LNCaP clone FGC (cell line): ENCODE results near the gene FABP2.

Experiments used
- DNase-seq: peaks from one replicate; pipeline ENCODE4 v3.0.0-alpha.2; 2011; ENCODE audit warnings: low read depth
- H3K4me3 ChIP-seq: 2 replicates; pipeline ENCODE4 v1.5.1; 2011; ENCODE audit warnings: mild to moderate bottlenecking, low read depth, low read length, control low read depth
- TF ChIP-seq, protein P1 (sequence below): IDR thresholded peaks from 2 replicates; pipeline ENCODE4 v1.5.1; 2012; ENCODE audit warnings: mild to moderate bottlenecking; ENCODE audit not compliant: control insufficient read depth, insufficient read depth; ENCODE audit errors: extremely low read depth

Gene FABP2

DNA sequence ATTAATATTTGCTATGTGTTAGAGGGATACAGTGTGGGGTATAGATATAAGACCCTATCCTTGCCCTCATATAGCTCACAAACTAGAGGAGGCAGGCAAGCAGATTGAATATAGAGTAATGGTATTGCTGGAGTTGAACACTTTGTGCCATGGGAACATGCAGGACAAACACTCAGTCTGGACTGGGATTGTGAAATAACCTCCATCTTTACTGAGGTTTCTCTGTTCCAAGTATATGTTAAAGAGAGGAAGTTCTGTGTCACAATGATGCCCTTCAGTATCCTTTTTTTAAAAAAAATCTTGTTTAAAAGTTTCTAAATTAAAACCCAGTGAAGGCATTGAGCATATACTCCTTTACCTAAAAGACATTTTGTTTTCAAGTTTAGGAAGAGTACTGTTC lies 8.7 kb downstream of the FABP2 start:
- no peak for DNase-seq
- TF ChIP-seq, protein P1, sequence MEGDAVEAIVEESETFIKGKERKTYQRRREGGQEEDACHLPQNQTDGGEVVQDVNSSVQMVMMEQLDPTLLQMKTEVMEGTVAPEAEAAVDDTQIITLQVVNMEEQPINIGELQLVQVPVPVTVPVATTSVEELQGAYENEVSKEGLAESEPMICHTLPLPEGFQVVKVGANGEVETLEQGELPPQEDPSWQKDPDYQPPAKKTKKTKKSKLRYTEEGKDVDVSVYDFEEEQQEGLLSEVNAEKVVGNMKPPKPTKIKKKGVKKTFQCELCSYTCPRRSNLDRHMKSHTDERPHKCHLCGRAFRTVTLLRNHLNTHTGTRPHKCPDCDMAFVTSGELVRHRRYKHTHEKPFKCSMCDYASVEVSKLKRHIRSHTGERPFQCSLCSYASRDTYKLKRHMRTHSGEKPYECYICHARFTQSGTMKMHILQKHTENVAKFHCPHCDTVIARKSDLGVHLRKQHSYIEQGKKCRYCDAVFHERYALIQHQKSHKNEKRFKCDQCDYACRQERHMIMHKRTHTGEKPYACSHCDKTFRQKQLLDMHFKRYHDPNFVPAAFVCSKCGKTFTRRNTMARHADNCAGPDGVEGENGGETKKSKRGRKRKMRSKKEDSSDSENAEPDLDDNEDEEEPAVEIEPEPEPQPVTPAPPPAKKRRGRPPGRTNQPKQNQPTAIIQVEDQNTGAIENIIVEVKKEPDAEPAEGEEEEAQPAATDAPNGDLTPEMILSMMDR: no peak
- H3K4me3 ChIP-seq: no peak overlapping the region

DNA sequence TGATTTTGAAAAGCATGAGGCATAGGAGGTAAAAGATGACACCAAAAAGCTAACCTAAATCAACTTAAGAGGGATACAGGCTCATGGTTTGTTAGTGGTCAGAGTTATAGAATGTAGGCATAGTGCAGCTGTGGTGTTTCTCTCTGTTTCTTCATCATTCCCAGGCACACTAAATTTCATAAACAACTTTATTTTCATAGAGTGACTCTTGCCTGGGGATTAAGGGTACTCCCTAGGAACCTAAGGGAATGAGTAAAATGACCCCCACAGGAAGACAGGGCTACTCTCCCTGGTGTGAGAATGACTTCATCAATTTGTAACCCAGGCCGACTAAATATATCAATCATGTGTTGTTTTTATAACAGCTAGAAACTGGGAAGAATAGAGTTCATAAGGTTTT lies 11.1 kb downstream of the FABP2 start:
- DNase-seq: no peak
- TF ChIP-seq, protein P1: no peak
- no peak overlapping the region for H3K4me3 ChIP-seq

DNA sequence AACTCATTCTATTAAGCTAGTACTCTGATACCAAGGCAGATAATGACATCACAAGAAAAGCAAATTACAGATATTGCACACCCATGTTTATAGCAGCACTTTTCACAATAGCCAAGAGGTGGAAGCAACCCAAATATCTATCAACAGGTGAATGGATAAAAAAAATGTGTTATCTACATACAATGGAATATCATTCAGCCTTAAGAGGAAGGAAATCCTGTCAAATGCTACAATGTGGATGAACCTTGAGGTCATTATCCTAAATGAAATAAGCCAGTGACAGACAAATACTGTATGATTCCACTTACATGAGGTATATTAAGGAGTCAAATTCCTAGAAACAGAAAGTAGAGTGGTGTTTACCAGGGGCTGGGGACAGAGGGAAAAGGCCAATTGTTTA lies 14.3 kb downstream of the FABP2 start:
- TF ChIP-seq, protein P1: no peak
- DNase-seq: no peak
- H3K4me3 ChIP-seq: no peak overlapping the region

DNA sequence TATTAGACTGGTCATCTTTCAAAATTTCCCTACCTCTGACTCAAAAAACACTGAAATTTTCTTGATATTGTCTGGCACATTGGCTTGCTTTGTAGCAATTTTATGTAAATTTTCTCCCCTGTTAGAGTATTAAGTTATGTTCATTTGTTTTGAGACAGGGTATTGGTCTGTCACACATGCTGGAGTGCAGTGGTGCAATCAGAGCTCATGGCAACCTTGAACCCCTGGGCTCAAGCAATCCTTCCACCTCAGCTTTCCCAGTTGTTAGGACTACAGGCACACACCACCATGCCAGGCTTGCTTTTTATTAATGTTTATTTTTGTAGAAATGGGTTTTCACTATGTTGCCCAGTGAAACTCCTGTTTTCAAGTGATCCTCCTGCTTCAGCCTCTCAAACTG lies 17.5 kb downstream of the FABP2 start:
- H3K4me3 ChIP-seq: no peak overlapping the region
- DNase-seq: no peak
- TF ChIP-seq, protein P1: no peak

DNA sequence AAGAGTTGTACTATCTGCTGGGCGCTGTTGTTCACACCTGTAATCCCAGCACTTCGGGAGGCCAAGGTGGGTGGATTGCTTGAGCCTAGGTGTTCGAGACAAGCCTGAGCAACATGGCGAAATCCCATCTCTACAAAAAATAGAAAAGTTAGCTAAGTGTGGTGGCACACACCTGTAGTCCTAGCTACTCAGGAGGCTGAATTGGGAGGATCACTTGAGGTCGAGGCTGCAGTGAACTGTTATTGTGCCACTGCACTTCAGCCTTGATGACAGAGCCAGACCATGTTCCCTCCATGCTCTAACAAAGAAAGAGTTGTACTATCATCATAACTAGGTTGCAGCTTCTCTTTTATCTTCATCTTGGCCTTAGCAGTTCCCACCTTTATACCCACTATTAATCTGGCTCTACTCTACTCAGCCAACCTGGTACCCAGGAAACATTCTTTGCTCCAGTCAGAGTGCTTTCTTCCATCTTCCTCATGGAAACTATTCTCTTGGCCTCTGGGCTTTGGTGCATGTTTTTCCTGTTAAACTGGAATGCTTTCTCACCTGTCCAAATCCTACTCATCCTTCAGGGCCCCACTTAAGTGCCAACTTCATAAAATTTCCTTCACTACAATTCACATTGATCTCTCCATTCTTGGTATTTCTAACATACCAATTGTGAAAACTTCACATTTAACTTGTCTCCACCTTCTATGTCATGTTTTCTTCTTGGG lies 18.2 kb downstream of the FABP2 start:
- H3K4me3 ChIP-seq: no peak overlapping the region
- DNase-seq: no peak
- TF ChIP-seq, protein P1: no peak

DNA sequence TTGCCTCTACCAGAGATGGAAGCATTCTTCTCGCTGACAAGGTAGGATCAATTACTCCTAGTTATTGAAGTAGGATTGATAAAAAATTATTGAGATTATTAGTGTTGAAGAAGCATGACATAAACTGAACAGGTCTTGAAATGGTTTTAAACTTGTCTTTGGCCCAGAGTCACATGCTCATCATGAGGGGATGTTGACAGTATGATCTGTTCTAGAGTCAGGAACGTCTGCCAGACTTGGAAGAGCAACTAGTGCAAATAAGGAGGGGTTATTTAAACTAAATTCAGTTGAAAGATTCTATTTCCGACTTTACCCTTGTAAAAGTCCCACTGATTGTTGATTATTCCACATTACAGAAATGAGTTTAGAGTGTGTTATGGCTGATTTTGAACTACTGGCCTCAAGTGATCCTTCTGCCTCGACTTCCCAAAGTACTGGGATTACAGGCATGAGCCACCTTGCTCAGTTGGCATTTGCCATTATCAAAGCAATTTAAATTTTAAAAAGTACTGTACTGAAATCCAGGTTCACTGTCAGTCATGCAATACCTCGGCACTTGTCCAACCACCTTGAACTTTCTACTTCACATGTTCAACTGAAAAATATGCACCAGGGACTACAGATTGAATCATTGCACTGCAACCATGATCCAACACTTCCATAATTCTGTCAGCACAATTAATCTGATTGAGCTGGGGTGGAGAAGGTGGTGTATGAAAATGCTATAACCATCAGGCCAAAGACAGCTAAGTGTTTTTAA lies 19.7 kb downstream of the FABP2 start:
- TF ChIP-seq, protein P1: no peak
- DNase-seq: no peak
- H3K4me3 ChIP-seq: no peak overlapping the region
